ENCODE measurements around the gene RAB42.

DNA sequence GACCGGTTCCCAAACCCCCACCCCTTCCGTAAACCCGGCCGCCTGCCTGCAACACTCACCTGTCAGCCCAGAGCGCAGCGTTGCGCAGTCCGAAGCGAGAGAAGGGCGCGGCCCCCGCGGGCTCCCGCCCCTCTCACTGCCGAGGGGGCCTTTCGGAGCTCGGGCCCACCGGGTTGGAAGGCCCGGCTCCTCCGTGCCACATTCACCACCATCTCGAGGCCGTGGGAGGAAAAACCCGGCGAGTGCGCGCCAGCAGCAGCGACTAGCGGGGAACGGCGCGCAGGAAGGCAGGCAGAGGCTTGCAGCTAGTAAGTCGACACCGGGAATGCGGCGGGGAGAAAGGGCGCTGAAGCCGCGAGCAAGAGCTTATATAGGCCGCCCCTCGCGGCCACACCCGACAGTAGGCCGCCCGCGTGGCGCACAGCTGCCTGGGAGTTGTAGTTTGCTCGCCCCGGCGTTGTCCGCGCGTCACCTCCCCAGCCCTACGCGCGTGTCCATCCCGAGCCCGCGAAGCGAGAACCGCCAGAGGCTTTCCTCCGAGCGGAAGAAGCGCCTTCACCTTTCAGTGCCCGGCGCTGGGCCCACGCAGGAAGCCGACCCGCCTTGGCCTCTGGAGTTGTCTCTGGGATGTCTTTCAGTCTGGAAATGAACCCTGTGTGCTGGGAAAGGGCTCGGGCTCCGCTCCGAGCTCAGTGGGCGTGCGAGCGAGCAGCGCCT lies 10.4 kb upstream of the RAB42 start:
- TF ChIP-seq ZNF384 (IDR thresholded peaks at IDR 0.05; ENCODE audit: borderline replicate concordance, low read depth, low read length) = no peak
- TF ChIP-seq, protein P1, sequence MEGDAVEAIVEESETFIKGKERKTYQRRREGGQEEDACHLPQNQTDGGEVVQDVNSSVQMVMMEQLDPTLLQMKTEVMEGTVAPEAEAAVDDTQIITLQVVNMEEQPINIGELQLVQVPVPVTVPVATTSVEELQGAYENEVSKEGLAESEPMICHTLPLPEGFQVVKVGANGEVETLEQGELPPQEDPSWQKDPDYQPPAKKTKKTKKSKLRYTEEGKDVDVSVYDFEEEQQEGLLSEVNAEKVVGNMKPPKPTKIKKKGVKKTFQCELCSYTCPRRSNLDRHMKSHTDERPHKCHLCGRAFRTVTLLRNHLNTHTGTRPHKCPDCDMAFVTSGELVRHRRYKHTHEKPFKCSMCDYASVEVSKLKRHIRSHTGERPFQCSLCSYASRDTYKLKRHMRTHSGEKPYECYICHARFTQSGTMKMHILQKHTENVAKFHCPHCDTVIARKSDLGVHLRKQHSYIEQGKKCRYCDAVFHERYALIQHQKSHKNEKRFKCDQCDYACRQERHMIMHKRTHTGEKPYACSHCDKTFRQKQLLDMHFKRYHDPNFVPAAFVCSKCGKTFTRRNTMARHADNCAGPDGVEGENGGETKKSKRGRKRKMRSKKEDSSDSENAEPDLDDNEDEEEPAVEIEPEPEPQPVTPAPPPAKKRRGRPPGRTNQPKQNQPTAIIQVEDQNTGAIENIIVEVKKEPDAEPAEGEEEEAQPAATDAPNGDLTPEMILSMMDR (IDR thresholded peaks at IDR 0.05 in 2 of 3, conservative IDR thresholded peaks at IDR 0.05 in 1 of 3; ENCODE audit: control insufficient read depth in 2 of 3, extremely low read depth in 1 of 3, insufficient read depth in 1 of 3, low read depth in 3 of 3, low read length in 3 of 3) = peak in 1 of 3 experiments; percentile 7; a peak in 1 of 6 replicates
- no peak for TF ChIP-seq RAD21 (IDR thresholded peaks at IDR 0.05; ENCODE audit: insufficient read depth, low read depth, low read length)
- peak; percentile 81 for TF ChIP-seq YY1 (IDR thresholded peaks at IDR 0.05; ENCODE audit: low read depth, low read length)
- TF ChIP-seq POLR2AphosphoS5 (IDR thresholded peaks at IDR 0.05; ENCODE audit: low read length) = peak; percentile 100
- no peak for TF ChIP-seq BRCA1 (IDR thresholded peaks at IDR 0.05; ENCODE audit: low read depth, low read length)
- TF ChIP-seq GABPA (IDR thresholded peaks at IDR 0.05; ENCODE audit: low read depth) = 0 out of 2 replicates have a peak, but pooled peaks have one; percentile 30
- TF ChIP-seq STAT1 (conservative IDR thresholded peaks at IDR 0.05) = 0 out of 2 replicates have a peak, but pooled peaks have one; percentile 62
- TF ChIP-seq, protein P2, sequence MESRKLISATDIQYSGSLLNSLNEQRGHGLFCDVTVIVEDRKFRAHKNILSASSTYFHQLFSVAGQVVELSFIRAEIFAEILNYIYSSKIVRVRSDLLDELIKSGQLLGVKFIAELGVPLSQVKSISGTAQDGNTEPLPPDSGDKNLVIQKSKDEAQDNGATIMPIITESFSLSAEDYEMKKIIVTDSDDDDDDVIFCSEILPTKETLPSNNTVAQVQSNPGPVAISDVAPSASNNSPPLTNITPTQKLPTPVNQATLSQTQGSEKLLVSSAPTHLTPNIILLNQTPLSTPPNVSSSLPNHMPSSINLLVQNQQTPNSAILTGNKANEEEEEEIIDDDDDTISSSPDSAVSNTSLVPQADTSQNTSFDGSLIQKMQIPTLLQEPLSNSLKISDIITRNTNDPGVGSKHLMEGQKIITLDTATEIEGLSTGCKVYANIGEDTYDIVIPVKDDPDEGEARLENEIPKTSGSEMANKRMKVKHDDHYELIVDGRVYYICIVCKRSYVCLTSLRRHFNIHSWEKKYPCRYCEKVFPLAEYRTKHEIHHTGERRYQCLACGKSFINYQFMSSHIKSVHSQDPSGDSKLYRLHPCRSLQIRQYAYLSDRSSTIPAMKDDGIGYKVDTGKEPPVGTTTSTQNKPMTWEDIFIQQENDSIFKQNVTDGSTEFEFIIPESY (IDR thresholded peaks at IDR 0.05) = no peak
- no peak for TF ChIP-seq ZNF274 (IDR thresholded peaks at IDR 0.05; ENCODE audit: insufficient read depth, insufficient read length)
- no peak for TF ChIP-seq RBBP5 (conservative IDR thresholded peaks at IDR 0.05)

Data from GM12878 (cell line).